ENCODE data around the gene NEDD4L. TPM values are rescaled to one million over a fixed set of nuclear protein-coding genes. Genes with fewer than 3 reads are reported as not detected.

NEDD4L gene
- polyA plus RNA-seq, 1 donor (not counting 4 experiments of a cell fraction or from before 2014, with no cell fraction given) = 52.6 TPM

- peak overlapping the region; percentile 51 for H3K27ac ChIP-seq (ENCODE audit: control insufficient read depth, insufficient read depth, low read length)
- H3K4me3 ChIP-seq (ENCODE audit: control insufficient read depth in 2 of 3, extremely low read depth in 1 of 3, insufficient read depth in 2 of 3, low read depth in 1 of 3, low read length in 3 of 3) = no peak overlapping the region
- H3K79me2 ChIP-seq (ENCODE audit: control insufficient read depth, insufficient read depth, low read length) = no peaks in the 10 kb centered on the region
- peaks cover 14% of the 10 kb centered on the region for H3K4me1 ChIP-seq (ENCODE audit: control insufficient read depth, extremely low read depth, insufficient read depth, low read length)
- no peak for DNase-seq (ENCODE audit: low read depth, low spot score)
- H3K27me3 ChIP-seq (ENCODE audit: control insufficient read depth, extremely low read depth, insufficient read depth, low read length) = no peaks in the 10 kb centered on the region
- H3K9me1 ChIP-seq (ENCODE audit: control insufficient read depth, extremely low read depth, insufficient read depth, low read length) = peaks cover 2% of the 10 kb centered on the region
- H3K9me3 ChIP-seq (ENCODE audit: control insufficient read depth, low read depth, low read length) = no peaks in the 10 kb centered on the region
- peak overlapping the region; percentile 34 for H3K4me2 ChIP-seq (ENCODE audit: control insufficient read depth, extremely low read depth, insufficient read depth, low read depth, low read length)
- TF ChIP-seq EZH2 (IDR thresholded peaks at IDR 0.05; ENCODE audit: low read length) (no peak), CTCF (optimal IDR thresholded peaks at IDR 0.05 in 1 of 3, IDR thresholded peaks at IDR 0.05 in 1 of 3, conservative IDR thresholded peaks at IDR 0.05 in 1 of 3; ENCODE audit: extremely low read depth in 1 of 3, insufficient read depth in 2 of 3, low read length in 3 of 3) (no peak)
- no peak overlapping the region for H3K9ac ChIP-seq (ENCODE audit: control insufficient read depth, extremely low read depth, insufficient read depth, low read length)
- no peaks in the 10 kb centered on the region for H4K20me1 ChIP-seq (ENCODE audit: control insufficient read depth, extremely low read depth, insufficient read depth, low read length)
- dilution Hi-C loops (cut with MboI; ENCODE audit: extremely low pct_ligation_motif_present, low sequenced_read_pairs) = no loop called here
- H3K36me3 ChIP-seq (ENCODE audit: control insufficient read depth in 2 of 2, extremely low read depth in 1 of 2, insufficient read depth in 2 of 2, low read length in 2 of 2) = peaks cover 26 to 37% of the 10 kb centered on the region in 2 experiments
- no peak for FAIRE-seq
- no peak overlapping the region for H2AFZ ChIP-seq (ENCODE audit: control insufficient read depth, low read length)
Measured at GRCh38 chr18:58337686-58338085, 293.7 kb downstream of the NEDD4L start.

- Histone ChIP-seq H3K9ac (ENCODE audit: control insufficient read depth, extremely low read depth, insufficient read depth, low read length) (no peak overlapping the region), H3K36me3 (ENCODE audit: control insufficient read depth in 2 of 2, extremely low read depth in 1 of 2, insufficient read depth in 2 of 2, low read length in 2 of 2) (peaks cover 29 to 36% of the 10 kb centered on the region in 2 experiments), H3K4me2 (ENCODE audit: control insufficient read depth, extremely low read depth, insufficient read depth, low read depth, low read length) (peak overlapping the region; percentile 47), H3K9me3 (ENCODE audit: control insufficient read depth, low read depth, low read length) (no peaks in the 10 kb centered on the region), H3K9me1 (ENCODE audit: control insufficient read depth, extremely low read depth, insufficient read depth, low read length) (peaks cover 2% of the 10 kb centered on the region), H4K20me1 (ENCODE audit: control insufficient read depth, extremely low read depth, insufficient read depth, low read length) (no peaks in the 10 kb centered on the region), H3K27ac (ENCODE audit: control insufficient read depth, insufficient read depth, low read length) (peak overlapping the region; percentile 51), H3K79me2 (ENCODE audit: control insufficient read depth, insufficient read depth, low read length) (no peaks in the 10 kb centered on the region), H3K27me3 (ENCODE audit: control insufficient read depth, extremely low read depth, insufficient read depth, low read length) (no peaks in the 10 kb centered on the region), H2AFZ (ENCODE audit: control insufficient read depth, low read length) (no peak overlapping the region), H3K4me1 (ENCODE audit: control insufficient read depth, extremely low read depth, insufficient read depth, low read length) (peaks cover 14% of the 10 kb centered on the region), H3K4me3 (ENCODE audit: control insufficient read depth in 2 of 3, extremely low read depth in 1 of 3, insufficient read depth in 2 of 3, low read depth in 1 of 3, low read length in 3 of 3) (no peak overlapping the region)
- dilution Hi-C loops (cut with MboI; ENCODE audit: extremely low pct_ligation_motif_present, low sequenced_read_pairs) = no loop called here
- TF ChIP-seq EZH2 (IDR thresholded peaks at IDR 0.05; ENCODE audit: low read length) (no peak), CTCF (optimal IDR thresholded peaks at IDR 0.05 in 1 of 3, IDR thresholded peaks at IDR 0.05 in 1 of 3, conservative IDR thresholded peaks at IDR 0.05 in 1 of 3; ENCODE audit: extremely low read depth in 1 of 3, insufficient read depth in 2 of 3, low read length in 3 of 3) (no peak)
- DNase-seq (ENCODE audit: low read depth, low spot score) (no peak), FAIRE-seq (no peak)
Measured at GRCh38 chr18:58338141-58338540, 294.1 kb downstream of the NEDD4L start.

All from keratinocyte (primary cell).